ENCODE data around the gene TANC1. TPM values are rescaled to one million over a fixed set of nuclear protein-coding genes. Genes with fewer than 3 reads are reported as not detected.

TANC1 gene
- total and polyA plus RNA-seq, 2 of the 4 experiments (the other 2 are of a cell fraction) = 10.2 to 12.9 TPM

GRCh38 chr2:159091976-159092375, 123.5 kb downstream of the TANC1 start:
- TF ChIP-seq ELK1 (IDR thresholded peaks at IDR 0.05; ENCODE audit: borderline replicate concordance, low read depth, low read length) (no peak), RFX5 (IDR thresholded peaks at IDR 0.05; ENCODE audit: low read depth, low read length) (no peak), POLR2A (IDR thresholded peaks at IDR 0.05; ENCODE audit: low read depth, low read length) (no peak), MAZ (IDR thresholded peaks at IDR 0.05; ENCODE audit: borderline replicate concordance, low read depth, low read length) (no peak), CTCF (conservative IDR thresholded peaks at IDR 0.05; ENCODE audit: low read depth, low read length) (no peak), CEBPB (IDR thresholded peaks at IDR 0.05; ENCODE audit: low read depth, low read length) (no peak), FOS (IDR thresholded peaks at IDR 0.05; ENCODE audit: low read depth, low read length) (no peak), RAD21 (IDR thresholded peaks at IDR 0.05; ENCODE audit: low read length) (no peak), BHLHE40 (IDR thresholded peaks at IDR 0.05; ENCODE audit: low read depth, low read length) (no peak), RCOR1 (IDR thresholded peaks at IDR 0.05; ENCODE audit: insufficient replicate concordance, low read length) (no peak), MXI1 (IDR thresholded peaks at IDR 0.05; ENCODE audit: borderline replicate concordance, low read depth, low read length) (no peak)
- no TSS peak for BruUV-seq (replicated peaks)
- Histone ChIP-seq H3K14ac (replicated peaks; ENCODE audit: low read depth, low read length) (peak overlapping the region; percentile 85), H2BK120ac (ENCODE audit: low read depth, low read length) (peak overlapping the region; percentile 92), H2AFZ (replicated peaks; ENCODE audit: low read length, poor library complexity) (no peak overlapping the region), H3K23ac (ENCODE audit: low read depth, low read length) (peak overlapping the region; percentile 86), H4K8ac (ENCODE audit: low read depth in 2 of 2, low read length in 2 of 2) (peak overlapping the region; percentile 22 to 87; a peak in 2 of 4 replicates), H3K27me3 (ENCODE audit: control insufficient read depth, insufficient read depth, low read length) (no peaks in the 10 kb centered on the region), H2BK20ac (ENCODE audit: low read depth, low read length) (peak overlapping the region; percentile 77), H3K9ac (ENCODE audit: low read depth, low read length) (no peak overlapping the region), H3K9me1 (ENCODE audit: insufficient read depth, low read length) (peaks cover 34% of the 10 kb centered on the region), H3K9me3 (ENCODE audit: control insufficient read depth, insufficient read depth, low read length) (peaks cover 9% of the 10 kb centered on the region), H2AK9ac (replicated peaks; ENCODE audit: low read depth, low read length, poor library complexity) (no peak overlapping the region), H4K5ac (ENCODE audit: low read depth, low read length) (peak overlapping the region; percentile 69), H3K4me2 (ENCODE audit: low read depth, low read length) (peak overlapping the region; percentile 24; the same call in 1 of the 2 replicates), H4K20me1 (ENCODE audit: insufficient read depth, low read length) (no peaks in the 10 kb centered on the region), H3K56ac (ENCODE audit: extremely low read depth, insufficient read depth, low read length) (peak overlapping the region; percentile 16; the same call in 1 of the 2 replicates), H3K18ac (ENCODE audit: low read depth, low read length) (peak overlapping the region; percentile 59; the same call in 1 of the 2 replicates), H2AK5ac (ENCODE audit: low read depth, low read length) (peak overlapping the region; percentile 95), H3K4ac (ENCODE audit: low read depth, low read length) (peak overlapping the region; percentile 85), H2BK5ac (ENCODE audit: low read depth, low read length, poor library complexity, severe bottlenecking) (peak overlapping the region; percentile 74), H3K27ac (ENCODE audit: insufficient read depth, low read length) (peak overlapping the region; percentile 38; the same call in 1 of the 2 replicates), H3K4me3 (ENCODE audit: insufficient read depth, low read depth, low read length) (no peak overlapping the region), H3K4me1 (ENCODE audit: control insufficient read depth, insufficient read depth, low read length) (peaks cover 37% of the 10 kb centered on the region), H3K79me1 (ENCODE audit: low read depth in 1 of 2, low read length in 2 of 2) (peaks cover 32 to 63% of the 10 kb centered on the region in 2 experiments), H2BK15ac (ENCODE audit: low read depth, low read length) (peak overlapping the region; percentile 63), H4K91ac (ENCODE audit: insufficient read depth, low read depth, low read length) (peak overlapping the region; percentile 45), H3K36me3 (ENCODE audit: control insufficient read depth, insufficient read depth, low read length) (0 out of 2 replicates have a peak, but pooled peaks cover 2% of the 10 kb centered on the region)
- DNase-seq = no peak
- no peak for ATAC-seq (ENCODE audit: low read depth)
- WGBS, 2 experiments (ENCODE audit: extremely low coverage in 2 of 2, insufficient read length in 1 of 2) = 83% methylated on average over 2 of the region's 4 CpGs; no CpG with 5 or more reads in 1 of the 2 experiments
- dilution Hi-C loops (cut with HindIII; ENCODE audit: low sequenced_read_pairs, unreplicated experiment) (no loop called here), intact Hi-C loops (cut with micrococcal nuclease) (no loop called here), in situ Hi-C loops (cut with MboI; ENCODE audit: low sequenced_read_pairs) (no loop called here)
- ChIA-PET POLR2A (ENCODE audit: unreplicated experiment) (no interaction called here), CTCF (interaction anchor here (0.7 kb wide), 2 partner anchors 72 to 420 kb away, joined by 3 read pairs; no protein-coding TSS in a partner anchor)

Data from IMR-90 (cell line).